Sigmoid colon (tissue), 7 donors: ENCODE measurements around the gene CLEC4D. TPM values are rescaled to one million over a fixed set of nuclear protein-coding genes. Genes with fewer than 3 reads are reported as not detected.
"Not testable (repeated sequence)": the region's sequence is repeated elsewhere in the genome, so short reads cannot be mapped to it uniquely, and the experiment has no call there.

Experiments used
- DNase-seq: peaks from one replicate; pipeline ENCODE4 v3.0.0-alpha.2; 2019
- H3K27ac ChIP-seq, 4 donors: fragments of 200-600 bp; sonication (generic); one replicate each; pipeline ENCODE4 v1.5.1; 2016 to 2019; ENCODE audit warnings: mild to moderate bottlenecking in 1 of 4
- H3K27me3 ChIP-seq, 3 donors: fragments of 200-600 bp; sonication (generic); one replicate each; pipeline ENCODE4 v1.5.1; 2019; ENCODE audit warnings: mild to moderate bottlenecking in 1 of 3
- H3K36me3 ChIP-seq, 4 donors: fragments of 200-600 bp; sonication (generic); one replicate each; pipeline ENCODE4 v1.5.1; 2016 to 2019
- H3K4me1 ChIP-seq, 4 donors: fragments of 200-600 bp; sonication (generic); one replicate each; pipeline ENCODE4 v1.5.1; 2017 to 2019
- H3K4me3 ChIP-seq, 4 donors: fragments of 200-600 bp; sonication (generic); one replicate each; pipeline ENCODE4 v1.5.1; 2017 to 2019; ENCODE audit warnings: mild to moderate bottlenecking in 2 of 4, moderate library complexity in 1 of 4
- H3K9me3 ChIP-seq, 4 donors: fragments of 200-600 bp in 3 of 4; sonication (generic) in 3 of 4; one replicate each; pipeline versions ENCODE4 v1.5.1 to v1.6.1; 2013 to 2019
- CTCF ChIP-seq, 4 experiments: fragments of 450-650 bp in 3 of 4; fragments of 200-600 bp in 1 of 4; IDR thresholded peaks; one replicate each; pipeline ENCODE4 v1.5.1; 2016 to 2019; ENCODE audit warnings: antibody characterized with exemption in 4 of 4, mild to moderate bottlenecking in 3 of 4, moderate library complexity in 2 of 4
- EP300 ChIP-seq, 4 donors: sonication (generic); formaldehyde crosslinking; IDR thresholded peaks; one replicate each; pipeline ENCODE4 v1.6.1; 2017; ENCODE audit warnings: antibody characterized with exemption in 4 of 4
- POLR2A ChIP-seq, 2 donors: fragments of 450-650 bp; IDR thresholded peaks; one replicate each; pipeline ENCODE4 v1.6.1; 2016; ENCODE audit warnings: antibody characterized with exemption in 2 of 2, mild to moderate bottlenecking in 2 of 2, moderate library complexity in 2 of 2
- POLR2AphosphoS5 ChIP-seq, 4 donors: sonication (generic); formaldehyde crosslinking; IDR thresholded peaks; one replicate each; pipeline ENCODE4 v1.6.1; 2017; ENCODE audit warnings: antibody characterized with exemption in 4 of 4
- WGBS, 2 donors: extraction: QIAGEN DNeasy Blood & Tissue Kit; methylation state at CpG; one replicate each; pipeline ENCODE4 v1.1.7; 2013; 5-methylcytosine and 5-hydroxymethylcytosine counted together
- intact Hi-C: fragments of 100-400 bp; cut with DNase I; formaldehyde crosslinking; loops from one replicate; pipeline ENCODE4 v1.15.1; 2023
- polyA plus RNA-seq, 3 donors: library from polyadenylated mRNA; stranded (reverse); fragments of 200-250 nt; gene quantifications; one replicate each; pipeline ENCODE4 v1.2.3, GENCODE V29; 2013
- total RNA-seq, 4 donors: library from RNA; depleted of rRNA; stranded (reverse); fragments of >200 nt; gene quantifications; one replicate each; pipeline ENCODE4 v1.1.0, GENCODE V29; 2016
- donor health status: healthy with polysubstance abuse.
- donor health status: Bipolar disorder and iron deficiency.
- donor health status: healthy.

Gene CLEC4D
- total and polyA plus RNA-seq, 7 donors, result 0.12 to 0.55 (median 0.29) TPM; not detected in 3

GRCh38 chr12:8532045-8532444, 18.7 kb downstream of the CLEC4D start:
- H3K27me3 ChIP-seq, result no peaks in the 10 kb centered on the region
- WGBS, 2 donors, result 76 to 80% methylated on average over 7 of the region's 7 CpGs
- no peak for DNase-seq

GRCh38 chr12:8537820-8538219, 24.5 kb downstream of the CLEC4D start:
- H3K4me3 ChIP-seq, H3K36me3 ChIP-seq, DNase-seq, H3K4me1 ChIP-seq, H3K27me3 ChIP-seq, intact Hi-C loops, H3K27ac ChIP-seq, H3K9me3 ChIP-seq: not testable (repeated sequence)
- 88 to 91% methylated on average over 14 to 16 of the region's 16 CpGs for WGBS, 2 donors

More at GRCh38 chr12:8532045-8532444, 18.7 kb downstream of the CLEC4D start:
- no peak overlapping the region for H3K27ac ChIP-seq
- H3K4me1 ChIP-seq, result no peaks in the 10 kb centered on the region
- no peak overlapping the region for H3K4me3 ChIP-seq
- no peaks in the 10 kb centered on the region for H3K36me3 ChIP-seq
- H3K9me3 ChIP-seq, result no peaks in the 10 kb centered on the region
- no peak for TF ChIP-seq EP300 (IDR thresholded peaks at IDR 0.05)
- TF ChIP-seq CTCF (IDR thresholded peaks at IDR 0.05), result no peak
- no peak for TF ChIP-seq POLR2AphosphoS5 (IDR thresholded peaks at IDR 0.05)
- TF ChIP-seq POLR2A (IDR thresholded peaks at IDR 0.05), result no peak
- intact Hi-C loops, result no loop called here

- H3K9me3 ChIP-seq, H3K36me3 ChIP-seq, H3K4me1 ChIP-seq, DNase-seq, H3K27me3 ChIP-seq: not testable (repeated sequence)
- TF ChIP-seq POLR2AphosphoS5 (IDR thresholded peaks at IDR 0.05), result peak in 1 of 4 donors; percentile 10
- 32 to 49% methylated on average over 4 of the region's 4 CpGs for WGBS, 2 donors
- Histone ChIP-seq H3K4me3 (peak within 1 kb of the TSS in 1 of 4 donors; percentile 1), H3K27ac (peak within 1 kb of the TSS in 2 of 4 donors; percentile 7 to 14)
- intact Hi-C loops, result loop anchor here (10.0 kb wide), 1 partner anchor 354 kb away; no protein-coding TSS in a partner anchor
Observed at GRCh38 chr12:8540831-8541230, 27.5 kb downstream of the CLEC4D start, which contains the start of gene CLEC4E. Gene CLEC4E (minus strand): TSS chr12:8540905. CDS start chr12:8540797, 108 bp downstream.

GRCh38 chr12:8541562-8541961, 28.3 kb downstream of the CLEC4D start:
- peaks cover 0 to 6% (median 0%) of the 10 kb centered on the region in 3 donors for H3K27me3 ChIP-seq
- no peak overlapping the region for H3K27ac ChIP-seq
- no peak overlapping the region for H3K4me3 ChIP-seq
- H3K4me1 ChIP-seq, result no peaks in the 10 kb centered on the region
- intact Hi-C loops, result loop anchor here (10.0 kb wide), 1 partner anchor 353 kb away; no protein-coding TSS in a partner anchor
- no peaks in the 10 kb centered on the region for H3K36me3 ChIP-seq
- 62 to 75% methylated on average over 10 of the region's 10 CpGs for WGBS, 2 donors
- no peak for TF ChIP-seq CTCF (IDR thresholded peaks at IDR 0.05)
- no peak for TF ChIP-seq EP300 (IDR thresholded peaks at IDR 0.05)
- TF ChIP-seq POLR2AphosphoS5 (IDR thresholded peaks at IDR 0.05), result no peak
- no peak for TF ChIP-seq POLR2A (IDR thresholded peaks at IDR 0.05)
- no peaks in the 10 kb centered on the region for H3K9me3 ChIP-seq
- no peak for DNase-seq

GRCh38 chr12:8544295-8544694, 31.0 kb downstream of the CLEC4D start:
- Histone ChIP-seq H3K4me1 (no peaks in the 10 kb centered on the region), H3K4me3 (no peak overlapping the region), H3K27ac (no peak overlapping the region), H3K27me3 (peaks cover 0 to 6% (median 0%) of the 10 kb centered on the region in 3 donors), H3K9me3 (no peaks in the 10 kb centered on the region), H3K36me3 (no peaks in the 10 kb centered on the region)
- 0 to 1% methylated on average over 3 of the region's 3 CpGs for WGBS, 2 donors
- TF ChIP-seq CTCF (IDR thresholded peaks at IDR 0.05) (peak; percentile 39 to 86 (median 66)), POLR2AphosphoS5 (IDR thresholded peaks at IDR 0.05) (no peak), POLR2A (IDR thresholded peaks at IDR 0.05) (no peak)
- intact Hi-C loops, result loop anchor here (10.0 kb wide), 1 partner anchor 351 kb away; no protein-coding TSS in a partner anchor
- no peak for DNase-seq

- Histone ChIP-seq H3K9me3 (no peaks in the 10 kb centered on the region), H3K4me3 (no peak overlapping the region), H3K4me1 (no peaks in the 10 kb centered on the region), H3K27ac (no peak overlapping the region), H3K36me3 (no peaks in the 10 kb centered on the region), H3K27me3 (peaks cover 0 to 6% (median 0%) of the 10 kb centered on the region in 3 donors)
- no peak for DNase-seq
- no peak for TF ChIP-seq EP300 (IDR thresholded peaks at IDR 0.05)
- TF ChIP-seq POLR2A (IDR thresholded peaks at IDR 0.05), result no peak
- TF ChIP-seq CTCF (IDR thresholded peaks at IDR 0.05), result no peak
- no peak for TF ChIP-seq POLR2AphosphoS5 (IDR thresholded peaks at IDR 0.05)
- 69 to 74% methylated on average over 3 of the region's 3 CpGs for WGBS, 2 donors
- intact Hi-C loops, result loop anchor here (5.0 to 10.0 kb wide), 2 partner anchors 348 to 491 kb away; no protein-coding TSS in a partner anchor
Observed at GRCh38 chr12:8546591-8546990, 33.3 kb downstream of the CLEC4D start.
